ENCODE measurements around the gene CLRN3.
A peak's percentile ranks its signal among the peaks of the same experiment; 100 is the strongest.

The CLRN3 gene

GRCh38 chr10:127866276-127867013, 26.3 kb downstream of the CLRN3 start:
- Histone ChIP-seq H3K27ac (ENCODE audit: extremely low read depth, low read depth, low read length) (no peak overlapping the region), H3K4me3 (ENCODE audit: low read depth, low read length) (no peak overlapping the region), H3K36me3 (ENCODE audit: control insufficient read depth in 2 of 2, insufficient read depth in 1 of 2, low read length in 2 of 2) (no peaks in the 10 kb centered on the region), H3K4me1 (ENCODE audit: control insufficient read depth, insufficient read depth, low read length) (no peaks in the 10 kb centered on the region), H3K9me3 (ENCODE audit: control insufficient read depth, insufficient read depth, low read depth, low read length) (no peaks in the 10 kb centered on the region; the same call in 1 of the 2 replicates)
- ChIA-PET CTCF (interaction anchor here (0.5 kb wide), 1 partner anchor 170 kb away, joined by 4 read pairs; no protein-coding TSS in a partner anchor), POLR2A (no interaction called here)
- TF ChIP-seq, protein P1, sequence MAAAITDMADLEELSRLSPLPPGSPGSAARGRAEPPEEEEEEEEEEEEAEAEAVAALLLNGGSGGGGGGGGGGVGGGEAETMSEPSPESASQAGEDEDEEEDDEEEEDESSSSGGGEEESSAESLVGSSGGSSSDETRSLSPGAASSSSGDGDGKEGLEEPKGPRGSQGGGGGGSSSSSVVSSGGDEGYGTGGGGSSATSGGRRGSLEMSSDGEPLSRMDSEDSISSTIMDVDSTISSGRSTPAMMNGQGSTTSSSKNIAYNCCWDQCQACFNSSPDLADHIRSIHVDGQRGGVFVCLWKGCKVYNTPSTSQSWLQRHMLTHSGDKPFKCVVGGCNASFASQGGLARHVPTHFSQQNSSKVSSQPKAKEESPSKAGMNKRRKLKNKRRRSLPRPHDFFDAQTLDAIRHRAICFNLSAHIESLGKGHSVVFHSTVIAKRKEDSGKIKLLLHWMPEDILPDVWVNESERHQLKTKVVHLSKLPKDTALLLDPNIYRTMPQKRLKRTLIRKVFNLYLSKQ (tag by site-specific recombination; IDR thresholded peaks at IDR 0.05; ENCODE audit: borderline replicate concordance) = no peak
- no peak for TF ChIP-seq KLF8 (tag by site-specific recombination; IDR thresholded peaks at IDR 0.05)
- no peak for TF ChIP-seq ZNF510 (tag by site-specific recombination; IDR thresholded peaks at IDR 0.05; ENCODE audit: insufficient replicate concordance)
- no peak for TF ChIP-seq ZNF776 (tag by site-specific recombination; IDR thresholded peaks at IDR 0.05; ENCODE audit: borderline replicate concordance)
- no peak for TF ChIP-seq KLF10 (tag by site-specific recombination; IDR thresholded peaks at IDR 0.05)
- TF ChIP-seq, protein P2, sequence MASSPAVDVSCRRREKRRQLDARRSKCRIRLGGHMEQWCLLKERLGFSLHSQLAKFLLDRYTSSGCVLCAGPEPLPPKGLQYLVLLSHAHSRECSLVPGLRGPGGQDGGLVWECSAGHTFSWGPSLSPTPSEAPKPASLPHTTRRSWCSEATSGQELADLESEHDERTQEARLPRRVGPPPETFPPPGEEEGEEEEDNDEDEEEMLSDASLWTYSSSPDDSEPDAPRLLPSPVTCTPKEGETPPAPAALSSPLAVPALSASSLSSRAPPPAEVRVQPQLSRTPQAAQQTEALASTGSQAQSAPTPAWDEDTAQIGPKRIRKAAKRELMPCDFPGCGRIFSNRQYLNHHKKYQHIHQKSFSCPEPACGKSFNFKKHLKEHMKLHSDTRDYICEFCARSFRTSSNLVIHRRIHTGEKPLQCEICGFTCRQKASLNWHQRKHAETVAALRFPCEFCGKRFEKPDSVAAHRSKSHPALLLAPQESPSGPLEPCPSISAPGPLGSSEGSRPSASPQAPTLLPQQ (tag by site-specific recombination; IDR thresholded peaks at IDR 0.05) = no peak
- TF ChIP-seq GLI4 (tag by site-specific recombination; IDR thresholded peaks at IDR 0.05) = no peak
- TF ChIP-seq ZNF530 (tag by site-specific recombination; IDR thresholded peaks at IDR 0.05; ENCODE audit: low read depth) = no peak
- no peak for TF ChIP-seq ZNF558 (tag by site-specific recombination; IDR thresholded peaks at IDR 0.05)
- TF ChIP-seq ZNF544 (tag by site-specific recombination; IDR thresholded peaks at IDR 0.05) = no peak

DNA sequence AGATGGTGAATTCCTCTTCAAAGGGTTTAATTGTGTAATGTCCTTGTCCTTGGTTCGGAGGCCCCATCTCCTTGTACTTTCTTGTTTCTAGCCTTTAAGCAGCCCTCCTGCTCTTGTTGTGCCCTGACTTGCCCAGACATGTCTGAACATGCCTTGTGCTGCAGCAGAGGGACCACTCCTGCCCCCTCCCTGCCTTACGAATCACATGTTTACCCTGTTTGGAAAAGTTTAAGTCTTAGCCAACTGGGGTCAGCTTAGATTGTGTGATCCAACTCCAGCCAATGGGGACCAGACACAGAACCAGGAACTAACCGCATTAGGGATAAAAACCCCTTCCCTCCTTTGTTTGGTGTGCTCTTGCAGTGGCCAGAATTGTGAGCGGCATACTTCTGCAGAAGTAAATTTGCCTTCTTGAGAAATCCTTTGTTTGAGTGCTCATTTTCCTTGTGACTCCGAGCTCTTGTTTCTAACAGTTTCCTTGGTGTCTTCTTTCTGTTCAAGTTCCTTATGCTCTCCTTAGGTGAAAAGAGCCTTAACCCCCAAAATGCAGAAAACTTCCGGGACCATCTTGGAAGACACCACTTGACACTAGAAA, 29.4 kb downstream of the CLRN3 start:
- no peak overlapping the region for H3K27ac ChIP-seq (ENCODE audit: extremely low read depth, low read depth, low read length)
- no peaks in the 10 kb centered on the region; the same call in 1 of the 2 replicates for H3K9me3 ChIP-seq (ENCODE audit: control insufficient read depth, insufficient read depth, low read depth, low read length)
- TF ChIP-seq ZEB2 (tag by site-specific recombination; IDR thresholded peaks at IDR 0.05) (no peak), ZNF174 (tag by site-specific recombination; IDR thresholded peaks at IDR 0.05) (no peak), ZFHX2 (tag by site-specific recombination; conservative IDR thresholded peaks at IDR 0.05) (no peak), ZNF398 (tag by site-specific recombination; IDR thresholded peaks at IDR 0.05) (no peak), ZNF112 (tag by site-specific recombination; IDR thresholded peaks at IDR 0.05) (no peak), ZNF324 (tag by site-specific recombination; IDR thresholded peaks at IDR 0.05) (no peak), RBAK (tag by site-specific recombination; IDR thresholded peaks at IDR 0.05) (no peak), ZNF157 (tag by site-specific recombination; IDR thresholded peaks at IDR 0.05) (no peak), EGR2 (tag by site-specific recombination; IDR thresholded peaks at IDR 0.05; ENCODE audit: low read depth) (no peak), TRIM28 (IDR thresholded peaks at IDR 0.05; ENCODE audit: borderline replicate concordance, low read length) (peak; percentile 91), ZNF521 (tag by site-specific recombination; IDR thresholded peaks at IDR 0.05) (no peak), ZNF211 (tag by site-specific recombination; IDR thresholded peaks at IDR 0.05; ENCODE audit: low read depth) (no peak), ZNF121 (tag by site-specific recombination; IDR thresholded peaks at IDR 0.05) (no peak), SETDB1 (IDR thresholded peaks at IDR 0.05; ENCODE audit: insufficient read length, low read length) (peak; percentile 99), ZBTB10 (tag by site-specific recombination; IDR thresholded peaks at IDR 0.05) (no peak)
- CTCF ChIA-PET = interaction anchor here (0.6 to 1.6 kb wide), 3 partner anchors 10 to 328 kb away, joined by 3 to 10 read pairs (median 4); no protein-coding TSS in a partner anchor
- no peaks in the 10 kb centered on the region for H3K4me1 ChIP-seq (ENCODE audit: control insufficient read depth, insufficient read depth, low read length)
- POLR2A ChIA-PET = interaction anchor here (0.7 kb wide), 1 partner anchor 9 kb away, joined by 3 read pairs; no protein-coding TSS in a partner anchor
- no peaks in the 10 kb centered on the region for H3K36me3 ChIP-seq (ENCODE audit: control insufficient read depth in 2 of 2, insufficient read depth in 1 of 2, low read length in 2 of 2)
- H3K4me3 ChIP-seq (ENCODE audit: low read depth, low read length) = no peak overlapping the region

Measured in HEK293 (cell line).